HEK293T (cell line): ENCODE data around the gene RAB11FIP3.

Experiments used
- CTCF ChIA-PET: fragments of 350-600 bp; formaldehyde crosslinking; extraction: SDS; loops from one replicate; lab custom pipeline; 2021; ENCODE audit warnings: antibody characterized with exemption, inconsistent platforms; lab: Yijun Ruan, JAX
- POLR2A ChIA-PET: fragments of 350-600 bp; formaldehyde crosslinking; extraction: SDS; loops from one replicate; lab custom pipeline; 2020; ENCODE audit warnings: antibody characterized with exemption, inconsistent platforms; lab: Yijun Ruan, JAX
- DNase-seq: peaks from one replicate; pipeline ENCODE4 v3.0.0; 2012; ENCODE audit warnings: mixed read lengths; ENCODE audit errors: extremely low spot score
- ARNT ChIP-seq: fragments of 450-650 bp; IDR thresholded peaks from 2 replicates; pipeline ENCODE4 v1.6.1; 2017; ENCODE audit warnings: mild to moderate bottlenecking
- BHLHE40 ChIP-seq: fragments of 450-650 bp; IDR thresholded peaks from 2 replicates; pipeline ENCODE4 v1.6.1; 2016; ENCODE audit warnings: mild to moderate bottlenecking, moderate library complexity, borderline replicate concordance
- CTBP1 ChIP-seq: fragments of 450-650 bp; IDR thresholded peaks from 2 replicates; pipeline ENCODE4 v1.6.1; 2016; ENCODE audit warnings: borderline replicate concordance
- ELF4 ChIP-seq: fragments of 450-650 bp; IDR thresholded peaks from 2 replicates; pipeline ENCODE4 v1.6.1; 2017; ENCODE audit warnings: antibody characterized with exemption
- FOXA1 ChIP-seq: fragments of 450-650 bp; IDR thresholded peaks from 2 replicates; pipeline ENCODE4 v1.6.1; 2016; ENCODE audit warnings: mild to moderate bottlenecking
- FOXK2 ChIP-seq: fragments of 450-650 bp; IDR thresholded peaks from 2 replicates; pipeline ENCODE4 v1.6.1; 2016; ENCODE audit warnings: mild to moderate bottlenecking
- FOXM1 ChIP-seq: fragments of 450-650 bp; IDR thresholded peaks from 2 replicates; pipeline ENCODE4 v1.6.1; 2017; ENCODE audit warnings: mild to moderate bottlenecking, borderline replicate concordance
- HDGF ChIP-seq: fragments of 450-650 bp; IDR thresholded peaks from 2 replicates; pipeline ENCODE4 v1.6.1; 2017; ENCODE audit warnings: antibody characterized with exemption, borderline replicate concordance
- L3MBTL2 ChIP-seq: fragments of 450-650 bp; conservative IDR thresholded peaks from 2 replicates; pipeline ENCODE4 v1.6.1; 2016; ENCODE audit warnings: mild to moderate bottlenecking
- LEF1 ChIP-seq: fragments of 450-650 bp; IDR thresholded peaks from 2 replicates; pipeline ENCODE4 v1.6.1; 2017; ENCODE audit warnings: mild to moderate bottlenecking, borderline replicate concordance
- NFRKB ChIP-seq: fragments of 450-650 bp; IDR thresholded peaks from 2 replicates; pipeline ENCODE4 v1.6.1; 2016; ENCODE audit warnings: mild to moderate bottlenecking, moderate library complexity
- SP1 ChIP-seq: fragments of 450-650 bp; IDR thresholded peaks from 2 replicates; pipeline ENCODE4 v1.6.1; 2017
- SUZ12 ChIP-seq: fragments of 450-650 bp; IDR thresholded peaks from 2 replicates; pipeline ENCODE4 v1.6.1; 2016; ENCODE audit warnings: mild to moderate bottlenecking
- TARDBP ChIP-seq: fragments of 450-650 bp; IDR thresholded peaks from 2 replicates; pipeline ENCODE4 v1.6.1; 2016
- ZNF384 ChIP-seq: fragments of 450-650 bp; IDR thresholded peaks from 2 replicates; pipeline ENCODE4 v1.6.1; 2016
- TF ChIP-seq, protein P1 (sequence below): fragments of 450-650 bp; IDR thresholded peaks from 2 replicates; pipeline ENCODE4 v1.6.1; 2016

Gene RAB11FIP3

DNA sequence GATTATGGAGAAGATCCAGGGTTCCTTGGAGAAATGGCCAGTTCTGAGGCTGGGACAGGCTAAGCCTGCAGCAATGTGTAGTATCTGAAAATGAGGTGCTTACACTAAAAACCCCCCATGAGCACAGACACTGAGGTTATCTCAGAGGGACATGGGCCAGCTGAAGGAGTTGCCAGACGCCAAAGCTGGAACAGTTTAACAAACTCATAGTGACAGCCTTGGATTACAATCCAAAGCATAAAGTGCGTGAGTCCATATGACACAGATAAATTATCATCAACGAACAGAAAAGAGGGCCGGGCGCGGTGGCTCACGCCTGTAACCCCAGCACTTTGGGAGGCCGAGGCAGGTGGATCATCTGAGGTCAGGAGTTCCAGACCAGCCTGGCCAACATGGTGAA, 90.9 kb downstream of the RAB11FIP3 start:
- TF ChIP-seq ELF4 (no peak), L3MBTL2 (no peak), LEF1 (no peak), ARNT (no peak)
- DNase-seq: no peak
- ChIA-PET POLR2A (no interaction called here), CTCF (no interaction called here)

DNA sequence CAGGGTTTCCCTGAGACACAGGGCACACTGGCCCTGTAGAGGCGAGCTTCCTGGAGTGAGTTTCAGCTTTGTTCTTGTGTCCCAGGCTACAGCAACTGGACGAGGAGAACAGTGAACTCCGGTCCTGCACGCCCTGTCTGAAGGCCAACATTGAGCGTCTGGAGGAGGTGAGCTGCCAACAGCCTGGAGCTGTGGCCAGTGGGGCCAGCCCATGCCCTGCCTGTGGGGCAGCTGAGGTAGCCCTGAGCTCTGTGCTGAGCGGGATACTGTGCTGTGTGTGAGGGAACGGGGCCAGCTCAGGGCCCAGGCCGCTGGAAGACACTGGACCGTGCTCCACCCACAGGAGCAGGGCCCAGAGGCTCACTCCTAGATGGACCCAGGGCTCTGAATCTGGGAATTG, 93.4 kb downstream of the RAB11FIP3 start:
- ChIA-PET POLR2A (interaction anchor here (1.0 kb wide), 1 partner anchor 9 kb away, joined by 3 read pairs; the partner anchor contains the start of gene CAPN15), CTCF (no interaction called here)
- TF ChIP-seq FOXM1 (no peak), L3MBTL2 (no peak), TARDBP (no peak), ARNT (no peak), LEF1 (no peak), CTBP1 (no peak), FOXK2 (no peak), NFRKB (no peak), FOXA1 (no peak), ELF4 (no peak), HDGF (no peak), SP1 (no peak), BHLHE40 (no peak), SUZ12 (no peak)
- TF ChIP-seq, protein P1, sequence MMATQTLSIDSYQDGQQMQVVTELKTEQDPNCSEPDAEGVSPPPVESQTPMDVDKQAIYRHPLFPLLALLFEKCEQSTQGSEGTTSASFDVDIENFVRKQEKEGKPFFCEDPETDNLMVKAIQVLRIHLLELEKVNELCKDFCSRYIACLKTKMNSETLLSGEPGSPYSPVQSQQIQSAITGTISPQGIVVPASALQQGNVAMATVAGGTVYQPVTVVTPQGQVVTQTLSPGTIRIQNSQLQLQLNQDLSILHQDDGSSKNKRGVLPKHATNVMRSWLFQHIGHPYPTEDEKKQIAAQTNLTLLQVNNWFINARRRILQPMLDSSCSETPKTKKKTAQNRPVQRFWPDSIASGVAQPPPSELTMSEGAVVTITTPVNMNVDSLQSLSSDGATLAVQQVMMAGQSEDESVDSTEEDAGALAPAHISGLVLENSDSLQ: no peak
- DNase-seq: no peak

DNA sequence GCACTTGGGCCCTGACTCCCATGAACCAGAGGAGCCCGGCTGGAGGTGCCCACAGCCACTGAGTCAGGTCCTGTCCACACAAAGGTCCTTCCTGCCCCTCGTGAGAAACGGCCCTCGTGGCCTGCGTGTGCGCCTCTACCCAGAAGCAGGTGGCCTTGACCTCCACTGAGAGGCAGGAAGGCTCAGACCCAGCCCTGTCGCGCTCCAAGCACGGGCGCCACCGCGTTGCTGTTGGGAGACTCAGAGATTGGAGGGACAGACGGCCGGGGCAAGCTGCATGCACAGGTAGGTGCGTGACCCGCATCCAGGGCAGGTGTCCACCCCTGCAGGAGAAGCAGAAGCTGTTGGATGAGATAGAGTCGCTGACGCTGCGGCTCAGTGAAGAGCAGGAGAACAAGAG, 94.0 kb downstream of the RAB11FIP3 start:
- no peak for DNase-seq
- POLR2A ChIA-PET: interaction anchor here (1.2 kb wide), 1 partner anchor 124 kb away, joined by 3 read pairs; no protein-coding TSS in a partner anchor
- TF ChIP-seq CTBP1 (no peak), L3MBTL2 (no peak), FOXK2 (no peak), FOXM1 (no peak), TARDBP (no peak), SUZ12 (no peak), LEF1 (no peak), ZNF384 (no peak), HDGF (no peak), NFRKB (no peak), BHLHE40 (no peak), ARNT (no peak)
- TF ChIP-seq, protein P1: no peak
- CTCF ChIA-PET: no interaction called here

DNA sequence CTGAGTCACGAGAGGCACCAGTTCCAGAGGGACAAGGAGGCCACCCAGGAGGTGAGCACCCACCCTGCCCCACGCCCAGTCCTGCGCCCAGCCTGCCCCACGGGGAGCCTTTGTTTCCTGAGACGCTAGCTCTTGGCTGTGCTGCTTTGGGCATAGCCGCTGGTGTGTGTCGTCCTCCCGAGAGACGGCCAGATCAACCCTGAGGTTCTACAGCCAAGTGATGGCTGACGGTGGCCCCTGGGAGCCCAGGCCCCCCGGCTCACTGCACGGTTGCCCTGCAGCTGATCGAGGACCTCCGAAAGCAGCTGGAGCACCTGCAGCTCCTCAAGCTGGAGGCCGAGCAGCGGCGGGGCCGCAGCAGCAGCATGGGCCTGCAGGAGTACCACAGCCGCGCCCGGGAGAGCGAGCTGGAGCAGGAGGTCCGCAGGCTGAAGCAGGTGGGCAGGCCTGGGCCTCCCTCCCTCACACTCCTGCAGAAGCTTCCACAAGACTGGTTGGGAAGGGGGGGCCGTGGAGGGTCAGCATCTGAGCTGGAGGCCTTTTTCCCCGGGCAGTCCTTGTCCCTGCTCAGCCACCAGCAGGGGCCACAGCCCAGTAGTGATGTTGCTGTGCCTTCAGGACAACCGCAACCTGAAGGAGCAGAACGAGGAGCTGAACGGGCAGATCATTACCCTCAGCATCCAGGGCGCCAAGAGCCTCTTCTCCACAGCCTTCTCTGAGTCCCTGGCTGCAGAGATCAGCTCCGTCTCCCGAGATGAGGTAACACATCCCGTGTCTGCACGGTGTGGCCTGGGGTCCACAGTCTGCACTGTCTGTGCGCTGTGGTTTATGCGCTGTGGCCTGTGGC, 94.6 kb downstream of the RAB11FIP3 start:
- CTCF ChIA-PET: no interaction called here

DNA sequence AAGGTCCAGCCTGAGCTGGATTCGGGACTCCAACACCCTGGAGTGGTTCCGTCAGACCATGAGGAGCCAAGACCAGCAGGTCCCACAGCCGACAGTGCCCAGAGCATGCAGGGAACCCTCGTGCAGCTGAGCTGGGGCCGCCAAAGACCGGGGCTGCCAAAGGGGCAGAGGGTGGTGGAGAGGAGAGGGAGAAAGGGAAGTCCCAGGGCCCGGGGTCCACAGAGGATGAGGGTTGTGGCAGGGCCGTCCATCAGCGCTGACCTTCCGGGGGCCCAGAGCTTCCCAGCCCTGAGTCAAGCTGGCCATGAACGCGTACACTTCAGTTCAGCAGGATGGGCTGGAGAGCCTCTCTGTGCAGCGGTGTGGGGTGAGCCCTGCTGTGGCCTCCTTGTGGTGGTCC, 95.4 kb downstream of the RAB11FIP3 start:
- ChIA-PET POLR2A (interaction anchor here (1.2 kb wide), 1 partner anchor 125 kb away, joined by 3 read pairs; no protein-coding TSS in a partner anchor), CTCF (no interaction called here)
- DNase-seq: no peak
- TF ChIP-seq CTBP1 (no peak), ELF4 (no peak), FOXK2 (no peak), ZNF384 (no peak), HDGF (no peak), BHLHE40 (no peak), FOXA1 (no peak), LEF1 (no peak), SUZ12 (no peak), SP1 (no peak), FOXM1 (no peak), L3MBTL2 (no peak), TARDBP (no peak)
- TF ChIP-seq, protein P1: no peak

More for the DNA sequence above, 94.6 kb downstream of the RAB11FIP3 start:
- POLR2A ChIA-PET: interaction anchor here (1.2 kb wide), 1 partner anchor 125 kb away, joined by 3 read pairs; no protein-coding TSS in a partner anchor
- DNase-seq: no peak
- no peak for TF ChIP-seq ZNF384
- no peak for TF ChIP-seq ELF4
- TF ChIP-seq TARDBP: no peak
- TF ChIP-seq SUZ12: no peak
- no peak for TF ChIP-seq HDGF
- TF ChIP-seq SP1: no peak
- no peak for TF ChIP-seq CTBP1
- TF ChIP-seq FOXM1: no peak
- no peak for TF ChIP-seq FOXA1
- TF ChIP-seq L3MBTL2: no peak
